ENCODE results near the gene MPO.
A peak's percentile ranks its signal among the peaks of the same experiment; 100 is the strongest.

The MPO gene

DNA sequence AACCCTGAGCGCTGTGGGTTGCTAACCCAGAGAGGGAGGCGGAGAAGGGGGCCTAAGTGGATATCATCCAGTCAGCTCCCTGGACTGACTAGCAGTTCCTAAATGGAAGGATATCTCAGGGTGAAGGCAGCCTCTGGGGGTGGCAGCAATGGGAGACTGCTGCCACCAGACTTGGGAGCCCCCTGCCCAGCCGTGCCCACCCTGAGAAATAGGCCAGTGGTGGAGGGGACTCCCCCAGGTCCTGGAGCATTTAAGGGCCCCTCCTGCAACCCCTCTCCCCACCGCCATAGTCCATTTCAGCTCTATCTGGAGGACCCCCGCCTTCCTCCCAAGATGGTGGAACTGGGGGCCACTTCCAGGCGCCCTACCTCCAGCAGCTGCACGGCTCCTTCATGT is 39.4 kb upstream of the MPO start:
- Histone ChIP-seq H3K27me3 (replicated peaks; ENCODE audit: control insufficient read depth, insufficient read depth, low read length) (no peaks in the 10 kb centered on the region), H3K36me3 (ENCODE audit: control insufficient read depth, insufficient read depth, low read length) (no peaks in the 10 kb centered on the region; the same call in 1 of the 2 replicates), H3K4me3 (replicated peaks; ENCODE audit: low read depth, low read length) (no peak overlapping the region)
- TF ChIP-seq, protein P1, sequence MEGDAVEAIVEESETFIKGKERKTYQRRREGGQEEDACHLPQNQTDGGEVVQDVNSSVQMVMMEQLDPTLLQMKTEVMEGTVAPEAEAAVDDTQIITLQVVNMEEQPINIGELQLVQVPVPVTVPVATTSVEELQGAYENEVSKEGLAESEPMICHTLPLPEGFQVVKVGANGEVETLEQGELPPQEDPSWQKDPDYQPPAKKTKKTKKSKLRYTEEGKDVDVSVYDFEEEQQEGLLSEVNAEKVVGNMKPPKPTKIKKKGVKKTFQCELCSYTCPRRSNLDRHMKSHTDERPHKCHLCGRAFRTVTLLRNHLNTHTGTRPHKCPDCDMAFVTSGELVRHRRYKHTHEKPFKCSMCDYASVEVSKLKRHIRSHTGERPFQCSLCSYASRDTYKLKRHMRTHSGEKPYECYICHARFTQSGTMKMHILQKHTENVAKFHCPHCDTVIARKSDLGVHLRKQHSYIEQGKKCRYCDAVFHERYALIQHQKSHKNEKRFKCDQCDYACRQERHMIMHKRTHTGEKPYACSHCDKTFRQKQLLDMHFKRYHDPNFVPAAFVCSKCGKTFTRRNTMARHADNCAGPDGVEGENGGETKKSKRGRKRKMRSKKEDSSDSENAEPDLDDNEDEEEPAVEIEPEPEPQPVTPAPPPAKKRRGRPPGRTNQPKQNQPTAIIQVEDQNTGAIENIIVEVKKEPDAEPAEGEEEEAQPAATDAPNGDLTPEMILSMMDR (IDR thresholded peaks at IDR 0.05; ENCODE audit: insufficient read depth, low read length, poor library complexity, severe bottlenecking), result no peak
- DNase-seq (ENCODE audit: extremely low read depth, insufficient read length), result no peak

DNA sequence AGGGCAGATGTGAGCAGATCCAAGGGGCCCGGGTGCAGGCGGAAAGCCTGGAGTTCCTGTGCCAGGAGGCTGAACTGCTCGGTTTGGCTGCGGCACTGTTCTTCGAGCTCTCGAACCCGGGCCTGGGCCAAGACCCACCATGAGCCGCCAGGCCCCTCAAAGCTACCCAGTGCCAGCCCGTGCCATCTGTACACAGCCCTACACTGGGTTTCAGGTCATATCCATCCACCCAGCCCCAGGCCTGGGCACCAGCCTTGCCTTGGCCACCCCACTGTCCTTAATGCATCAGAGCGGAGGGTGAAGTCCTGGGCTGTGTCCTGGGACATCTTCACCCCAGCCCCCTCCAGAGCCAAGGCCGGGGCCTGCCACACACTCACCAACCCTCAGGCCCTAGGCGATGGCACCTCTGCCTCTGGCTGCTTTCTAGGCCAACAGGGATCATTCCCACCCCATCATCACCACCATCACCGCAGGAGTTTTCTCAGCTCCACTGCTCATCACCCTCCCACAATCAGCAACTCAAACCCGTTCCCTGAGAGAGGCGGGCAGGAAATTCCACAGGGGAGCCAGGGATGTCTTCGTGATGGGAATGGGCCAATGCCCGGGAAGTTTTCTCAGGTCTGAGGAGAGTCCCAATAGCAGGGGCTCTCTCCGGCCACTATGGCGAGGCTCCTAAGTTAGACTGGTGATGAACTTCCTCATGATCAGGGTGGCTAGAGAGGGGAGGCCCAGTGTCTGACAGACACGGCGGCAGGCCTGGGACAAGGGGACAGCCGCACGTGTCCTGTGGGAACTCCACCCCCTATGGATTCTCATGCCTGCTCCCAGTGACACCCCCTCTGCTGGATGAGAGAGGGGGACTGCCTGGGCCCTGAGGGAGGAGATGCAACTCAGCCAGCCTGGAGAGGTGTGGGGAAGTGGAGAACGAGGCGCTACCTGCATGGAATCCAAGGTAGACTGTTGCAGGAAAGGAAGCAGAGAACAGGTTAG is 38.7 kb upstream of the MPO start:
- no peaks in the 10 kb centered on the region; the same call in 1 of the 2 replicates for H3K36me3 ChIP-seq (ENCODE audit: control insufficient read depth, insufficient read depth, low read length)
- TF ChIP-seq, protein P1 (IDR thresholded peaks at IDR 0.05; ENCODE audit: insufficient read depth, low read length, poor library complexity, severe bottlenecking), result no peak

DNA sequence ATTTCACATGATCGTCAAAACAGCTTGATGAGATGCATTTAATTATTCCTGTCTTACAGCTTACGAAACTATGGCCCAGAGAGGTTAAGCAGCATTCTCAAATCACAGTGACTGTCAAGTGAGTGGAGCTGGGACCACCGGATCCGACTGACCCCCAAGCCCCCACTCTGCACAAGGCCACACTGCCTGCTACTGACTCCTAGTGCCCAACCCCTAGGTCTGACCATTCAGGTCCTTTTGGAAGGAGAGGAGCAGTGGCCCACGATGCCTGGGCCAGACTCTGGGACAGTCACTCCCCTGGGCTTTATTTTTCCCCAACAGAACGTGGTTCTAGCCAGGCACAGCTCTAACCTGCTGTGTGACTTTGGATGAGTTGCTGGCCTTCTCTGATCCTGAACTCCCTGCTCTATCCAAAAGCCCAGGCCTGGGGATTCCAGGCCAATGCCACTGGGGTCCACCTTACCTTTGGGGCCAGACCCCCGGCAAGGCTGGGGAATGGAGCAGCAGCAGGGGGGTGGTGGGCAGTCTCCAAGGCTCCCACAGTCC is 38.0 kb upstream of the MPO start:
- H3K36me3 ChIP-seq (ENCODE audit: control insufficient read depth, insufficient read depth, low read length), result no peaks in the 10 kb centered on the region; the same call in none of the 2 replicates
- TF ChIP-seq, protein P1 (IDR thresholded peaks at IDR 0.05; ENCODE audit: insufficient read depth, low read length, poor library complexity, severe bottlenecking), result no peak
- no peaks in the 10 kb centered on the region for H3K27me3 ChIP-seq (replicated peaks; ENCODE audit: control insufficient read depth, insufficient read depth, low read length)
- no peak for DNase-seq (ENCODE audit: extremely low read depth, insufficient read length)
- no peak overlapping the region for H3K4me3 ChIP-seq (replicated peaks; ENCODE audit: low read depth, low read length)

More for the DNA sequence above, 38.7 kb upstream of the MPO start:
- no peak for DNase-seq (ENCODE audit: extremely low read depth, insufficient read length)
- H3K27me3 ChIP-seq (replicated peaks; ENCODE audit: control insufficient read depth, insufficient read depth, low read length), result no peaks in the 10 kb centered on the region
- H3K4me3 ChIP-seq (replicated peaks; ENCODE audit: low read depth, low read length), result no peak overlapping the region

DNA sequence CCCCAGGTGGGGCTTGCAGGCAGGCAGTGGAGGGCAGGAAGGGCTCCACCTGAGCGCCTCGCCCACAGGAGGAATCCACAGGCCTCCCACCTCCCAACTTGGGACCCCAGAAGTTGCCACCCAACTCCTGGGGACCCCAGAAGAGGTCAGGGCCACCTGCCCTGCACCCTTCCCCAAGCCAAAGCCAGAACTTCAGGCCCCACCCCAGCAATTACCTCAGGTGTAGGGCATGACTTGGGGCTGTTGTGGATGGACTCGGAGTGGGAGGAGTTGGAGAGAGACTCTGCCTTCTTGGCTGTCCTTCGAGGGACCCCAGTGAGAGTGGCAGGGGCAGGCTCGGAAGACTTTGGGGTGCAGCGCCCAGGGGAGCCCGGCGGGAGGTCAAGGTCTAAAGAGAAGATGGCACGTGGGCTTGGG is 37.3 kb upstream of the MPO start:
- DNase-seq (ENCODE audit: extremely low read depth, insufficient read length), result no peak
- Histone ChIP-seq H3K27me3 (replicated peaks; ENCODE audit: control insufficient read depth, insufficient read depth, low read length) (no peaks in the 10 kb centered on the region), H3K36me3 (ENCODE audit: control insufficient read depth, insufficient read depth, low read length) (no peaks in the 10 kb centered on the region; the same call in none of the 2 replicates), H3K4me3 (replicated peaks; ENCODE audit: low read depth, low read length) (no peak overlapping the region)
- TF ChIP-seq, protein P1 (IDR thresholded peaks at IDR 0.05; ENCODE audit: insufficient read depth, low read length, poor library complexity, severe bottlenecking), result no peak

DNA sequence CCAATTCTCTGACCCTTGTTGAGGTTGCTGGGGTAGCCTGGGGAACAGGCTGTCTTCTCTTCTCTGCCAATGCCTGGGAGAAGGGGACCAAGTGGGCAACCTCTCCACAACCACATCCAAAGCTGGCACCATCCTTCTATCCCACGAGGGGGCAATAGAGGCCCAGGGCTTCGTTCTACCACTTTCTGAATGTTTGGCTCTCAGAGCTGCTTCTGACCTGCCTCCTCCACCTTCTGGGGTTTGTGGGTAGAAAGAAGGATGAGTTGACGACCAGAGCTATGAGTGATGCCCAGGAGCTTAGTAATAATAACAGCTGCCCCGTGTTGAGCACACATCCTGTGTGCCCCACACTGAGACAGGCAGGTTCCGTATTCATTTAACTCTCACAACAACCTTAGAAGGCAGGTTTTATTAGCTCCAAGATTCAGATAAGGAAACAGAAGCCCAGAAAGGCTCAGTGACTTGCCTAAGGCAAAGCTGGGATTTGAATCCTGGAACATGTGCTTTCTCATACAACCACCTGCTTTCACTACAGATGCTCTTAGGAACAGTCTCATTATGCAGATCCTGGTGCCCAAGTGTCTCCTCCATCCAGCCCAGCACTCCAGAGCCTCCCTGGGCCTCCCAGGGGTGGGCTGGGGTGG is 36.8 kb upstream of the MPO start:
- Histone ChIP-seq H3K27me3 (replicated peaks; ENCODE audit: control insufficient read depth, insufficient read depth, low read length) (no peaks in the 10 kb centered on the region), H3K36me3 (ENCODE audit: control insufficient read depth, insufficient read depth, low read length) (no peaks in the 10 kb centered on the region; the same call in none of the 2 replicates)

More for the DNA sequence above, 36.8 kb upstream of the MPO start:
- no peak overlapping the region for H3K4me3 ChIP-seq (replicated peaks; ENCODE audit: low read depth, low read length)
- DNase-seq (ENCODE audit: extremely low read depth, insufficient read length), result peak; percentile 63
- TF ChIP-seq, protein P1 (IDR thresholded peaks at IDR 0.05; ENCODE audit: insufficient read depth, low read length, poor library complexity, severe bottlenecking), result peak; percentile 81
